ENCODE data around the gene COMMD6.
A peak's percentile ranks its signal among the peaks of the same experiment; 100 is the strongest.
"Not testable (repeated sequence)": the region's sequence is repeated elsewhere in the genome, so short reads cannot be mapped to it uniquely, and the experiment has no call there.

The COMMD6 gene

GRCh38 chr13:75537401-75538365 lies at the start of gene COMMD6:
TSS of gene COMMD6 (minus strand) at chr13:75537841. CDS start at chr13:75537805, 36 bp downstream.
- peak in 1 of 2 experiments; percentile 46 for DNase-seq

GRCh38 chr13:75585153-75585552 lies 47.5 kb upstream of the COMMD6 start:
- no peak for DNase-seq

- DNase-seq = no peak
These were observed 45.5 kb upstream of the COMMD6 start for GRCh38 chr13:75583091-75583490.

DNA sequence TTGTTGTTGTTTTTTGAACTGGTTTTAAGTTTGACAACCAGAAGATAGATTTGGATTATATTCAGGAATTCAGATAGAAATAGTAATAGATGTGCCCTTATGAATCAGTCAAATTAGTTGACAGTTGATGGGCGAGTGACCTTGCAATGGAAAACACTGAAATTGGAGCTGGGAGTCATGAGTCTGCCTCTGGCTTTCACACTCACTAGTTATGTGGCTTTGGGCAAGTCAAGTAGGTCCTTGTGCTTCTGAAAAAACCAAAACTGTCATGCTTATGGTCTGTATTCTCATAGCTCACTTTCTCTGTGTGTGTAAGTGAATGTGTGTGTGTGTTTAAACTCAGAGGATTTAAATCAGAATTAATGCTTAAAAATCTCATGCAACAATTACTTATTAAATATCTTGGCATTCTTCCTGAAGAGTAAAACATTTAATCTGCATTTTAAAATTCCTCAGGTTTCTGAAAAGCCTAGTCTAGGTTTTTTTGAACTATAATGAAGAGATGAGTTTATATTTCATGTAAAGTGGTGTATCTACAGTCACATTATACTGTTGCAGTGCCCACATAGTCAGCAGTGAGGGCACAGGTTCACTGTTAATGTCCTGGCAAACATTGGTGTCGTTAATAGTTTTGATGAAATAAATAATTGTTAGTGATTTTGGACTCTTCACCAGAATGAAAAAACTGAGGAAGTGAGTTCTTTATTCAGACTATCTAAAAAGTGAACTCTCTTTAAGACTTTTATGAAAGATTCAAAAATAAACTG lies 44.4 kb upstream of the COMMD6 start:
- DNase-seq = no peak

DNA sequence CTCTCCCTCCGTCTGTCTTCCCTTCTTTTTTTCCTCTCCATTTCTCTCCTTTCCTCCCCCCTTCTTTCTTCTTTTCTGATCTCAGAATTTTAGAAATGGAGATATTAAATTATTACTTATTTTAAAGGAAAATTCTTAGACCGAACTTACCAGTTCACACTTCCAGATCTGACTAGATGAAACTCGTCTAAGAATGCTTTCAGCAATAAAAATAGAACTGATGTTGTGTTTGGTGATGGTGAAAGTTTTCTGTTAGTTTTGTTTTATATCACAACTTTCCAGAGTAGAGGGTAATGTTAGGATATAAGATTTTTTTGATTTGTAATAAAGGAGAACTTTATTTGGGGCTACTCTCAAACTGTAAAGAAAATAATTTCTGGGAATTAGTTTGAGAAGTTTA lies 41.9 kb upstream of the COMMD6 start:
- no peak for DNase-seq

- DNase-seq = no peak
These were observed 31.9 kb upstream of the COMMD6 start for GRCh38 chr13:75569576-75569975.

DNA sequence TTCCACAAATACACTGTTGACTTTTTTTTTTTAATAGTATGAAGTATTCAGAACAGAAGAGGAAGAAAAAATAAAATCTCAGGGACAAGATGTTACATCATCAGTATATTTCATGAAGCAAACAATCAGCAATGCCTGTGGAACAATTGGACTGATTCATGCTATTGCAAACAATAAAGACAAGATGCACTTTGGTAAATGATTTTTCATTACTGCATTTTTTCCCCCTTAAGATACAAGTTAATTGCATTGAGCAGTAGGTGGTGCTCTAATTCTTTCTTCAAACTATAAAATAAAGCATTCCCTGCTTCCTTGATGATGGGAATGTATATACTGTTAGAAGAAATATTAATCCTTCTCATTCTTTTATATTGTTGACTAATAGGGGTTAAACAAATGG lies 29.0 kb upstream of the COMMD6 start:
- no peak for DNase-seq

GRCh38 chr13:75558145-75558840 lies 20.7 kb upstream of the COMMD6 start:
- DNase-seq = no peak

- DNase-seq = no peak
These were observed 19.3 kb upstream of the COMMD6 start for GRCh38 chr13:75556961-75557360.

- no peak for DNase-seq
These were observed 18.2 kb upstream of the COMMD6 start for GRCh38 chr13:75555836-75556235.

GRCh38 chr13:75554981-75555380 lies 17.3 kb upstream of the COMMD6 start:
- DNase-seq = no peak

DNA sequence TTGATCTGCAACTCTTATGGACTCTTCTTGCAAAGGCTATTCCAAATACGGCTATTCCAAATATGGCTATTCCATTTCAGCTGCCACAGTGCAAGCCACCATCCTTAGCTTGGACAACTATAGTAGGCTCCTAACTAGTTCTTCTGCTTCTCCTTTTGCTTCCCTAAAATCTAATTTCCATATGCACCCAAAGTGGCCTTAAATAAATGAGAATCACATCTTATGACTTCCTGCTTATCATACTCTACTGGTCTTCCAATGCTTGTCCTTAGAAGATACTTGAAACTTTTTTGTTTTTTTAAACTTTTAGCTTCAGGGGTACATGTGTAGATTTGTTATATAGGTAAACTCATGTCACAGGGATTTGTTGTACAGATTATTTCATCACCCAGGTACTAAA lies 16.8 kb upstream of the COMMD6 start:
- DNase-seq = no peak

- no peak for DNase-seq
These were observed 12.5 kb upstream of the COMMD6 start for GRCh38 chr13:75550159-75550567.

DNA sequence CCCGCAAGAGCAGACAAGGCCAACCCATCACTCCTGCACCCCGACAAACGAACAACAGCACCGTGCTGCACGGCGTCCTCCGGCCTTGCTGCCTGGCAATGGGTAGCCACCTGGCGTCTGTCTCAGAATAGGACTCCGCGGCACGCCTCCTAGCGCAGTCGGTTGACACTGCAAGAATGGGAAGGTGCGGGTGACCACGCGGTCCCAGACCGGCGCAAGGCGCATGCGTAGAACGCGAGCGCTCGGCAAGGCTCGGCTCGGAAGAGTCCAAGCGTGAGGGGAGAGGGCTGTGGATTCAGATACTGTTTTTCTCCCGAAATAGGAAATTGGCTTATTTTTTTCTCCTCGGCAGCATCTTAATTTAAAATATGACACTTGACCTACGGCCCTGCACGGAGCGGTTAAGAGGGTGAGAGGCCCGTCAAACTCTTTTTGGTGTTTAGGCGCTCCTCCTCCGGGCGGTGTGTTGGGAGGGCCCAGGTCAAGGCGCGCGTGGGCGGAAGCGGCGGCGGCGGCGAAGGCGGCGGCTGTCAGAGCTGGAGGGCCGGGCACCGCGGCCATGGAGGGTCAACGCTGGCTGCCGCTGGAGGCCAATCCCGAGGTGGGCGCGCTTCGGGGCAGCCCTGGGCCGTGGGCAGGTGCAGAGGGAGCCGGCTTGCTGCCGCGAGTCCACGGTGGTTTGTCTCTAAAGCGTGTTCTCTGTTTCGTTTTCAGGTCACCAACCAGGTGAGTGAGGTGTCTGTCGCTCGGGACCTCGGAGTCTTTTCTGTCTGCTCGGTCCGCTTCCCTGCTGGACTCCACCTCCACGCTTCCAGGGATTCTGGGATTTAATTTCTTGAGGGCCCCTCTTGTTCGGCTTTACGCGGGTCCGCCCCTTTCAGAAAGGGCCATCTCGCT lies 11.9 kb upstream of the COMMD6 start, which contains the start of gene UCHL3:
Gene UCHL3 (plus strand): TSS at position 530 of the 897 bp plus-strand sequence. CDS start 30 bp downstream, at position 560.
- DNase-seq = peak; percentile 64 to 85

DNA sequence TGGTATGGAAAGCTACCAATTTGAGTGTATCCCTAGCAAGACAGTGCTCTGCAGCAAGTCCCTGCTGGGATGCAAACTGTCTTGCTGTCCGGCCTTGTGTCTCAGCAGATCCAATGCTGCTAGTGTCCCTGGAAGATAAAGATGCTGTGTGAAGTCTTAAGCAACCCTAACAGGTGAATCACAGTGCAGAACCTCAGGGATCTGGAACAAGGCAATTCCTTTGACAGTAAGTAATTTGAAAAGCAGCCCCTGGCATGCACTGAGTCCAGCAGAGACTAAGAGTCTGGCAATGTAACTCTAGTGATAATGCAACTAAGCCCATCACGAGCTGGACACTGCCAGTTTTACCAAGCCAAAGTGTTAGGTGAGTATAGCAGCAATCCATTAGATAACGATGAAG lies 10.3 kb upstream of the COMMD6 start:
- DNase-seq = no peak

DNA sequence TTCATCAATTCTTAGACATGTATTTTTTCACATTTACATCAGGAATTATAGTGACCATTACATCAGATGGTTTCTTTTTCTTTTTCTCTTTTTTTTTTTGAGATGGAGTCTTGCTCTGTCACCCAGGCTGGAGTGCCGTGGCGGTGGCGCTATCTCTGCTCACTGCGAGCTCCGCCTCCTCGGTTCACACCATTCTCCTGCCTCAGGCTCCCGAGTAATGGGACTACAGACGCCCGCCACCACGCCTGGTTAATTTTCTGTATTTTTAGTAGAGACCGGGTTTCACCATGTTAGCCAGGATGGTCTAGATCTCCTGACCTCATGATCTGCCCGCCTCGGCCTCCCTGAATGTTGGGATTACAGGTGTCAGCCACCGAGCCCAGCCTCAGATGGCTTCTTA lies 7.7 kb upstream of the COMMD6 start:
- DNase-seq = not testable (repeated sequence)

DNA sequence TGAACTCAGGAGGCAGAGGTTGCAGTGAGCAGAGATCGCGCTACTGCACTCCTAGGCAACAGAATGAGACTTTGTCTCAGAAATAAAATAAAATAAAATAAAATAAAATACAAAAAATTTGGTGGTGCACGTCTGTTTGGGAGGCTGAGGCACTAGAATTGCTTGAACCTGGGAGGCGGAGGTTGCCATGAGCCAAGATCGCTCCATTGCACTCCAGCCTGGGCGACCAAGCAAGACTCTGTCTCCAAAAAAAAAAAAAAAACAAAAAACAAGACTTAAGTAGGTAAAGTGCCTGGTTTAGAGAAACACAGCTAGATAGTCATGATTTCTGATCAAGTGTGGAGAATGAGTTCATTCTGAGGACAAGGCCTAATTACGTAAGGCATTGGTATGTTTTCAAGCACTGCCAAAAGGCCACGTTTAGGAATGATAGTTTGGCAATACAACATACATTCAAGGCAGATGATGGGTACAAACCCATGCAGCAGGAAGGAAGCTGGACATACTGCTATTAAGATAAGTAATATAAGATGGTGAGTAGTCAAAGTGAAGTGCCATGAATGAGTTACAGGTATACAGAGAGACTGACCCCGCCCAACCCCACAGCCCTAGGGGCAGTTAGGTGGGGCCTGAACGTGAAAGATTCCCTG lies 7.2 kb upstream of the COMMD6 start:
- DNase-seq = no peak

DNA sequence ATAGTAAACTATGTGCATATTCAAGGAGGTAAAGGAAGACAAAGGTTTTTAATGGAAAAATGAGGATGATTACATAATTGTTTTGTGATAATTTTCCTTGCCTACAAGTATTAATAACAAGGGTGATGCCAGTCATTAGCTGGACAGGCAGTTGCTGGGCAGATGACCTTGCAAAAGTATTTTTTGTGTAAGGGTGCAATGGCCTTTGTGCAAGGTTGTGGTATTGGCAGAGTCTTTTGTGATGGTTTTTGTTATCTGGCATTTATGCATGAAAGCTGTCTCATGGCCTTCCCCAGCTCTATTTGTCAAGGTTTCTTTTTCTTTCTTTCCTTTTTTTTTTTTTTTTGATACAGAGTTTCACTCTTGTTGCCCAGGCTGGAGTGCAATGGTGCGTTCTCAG lies 4.3 kb upstream of the COMMD6 start:
- DNase-seq = no peak

DNA sequence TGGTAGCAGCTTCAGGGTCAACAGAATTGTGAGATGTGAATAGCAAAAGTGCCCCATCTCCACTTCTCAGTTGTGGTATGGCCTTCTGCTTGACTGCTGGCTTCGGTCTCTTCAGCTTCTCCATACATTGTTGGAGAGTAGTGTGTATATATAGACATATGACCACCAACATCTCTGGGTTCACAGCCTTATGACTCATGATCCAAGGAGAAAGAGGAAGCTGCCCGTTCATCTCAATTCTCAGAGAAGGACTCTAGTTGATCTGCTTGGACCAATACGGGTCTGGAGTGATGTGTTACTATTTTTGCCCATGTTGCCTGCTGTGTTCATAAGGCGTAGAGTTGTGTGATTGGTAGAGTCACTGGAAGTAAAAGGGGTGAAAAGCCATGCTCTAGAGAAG lies 3.6 kb upstream of the COMMD6 start:
- no peak for DNase-seq

- no peak for DNase-seq
These were observed 3.8 kb downstream of the COMMD6 start for GRCh38 chr13:75533861-75534260.

- no peak for DNase-seq
These were observed 7.1 kb downstream of the COMMD6 start for GRCh38 chr13:75530549-75530961.
